H1 (cell line): ENCODE measurements around the gene MAP4K5. TPM values are rescaled to one million over a fixed set of nuclear protein-coding genes. Genes with fewer than 3 reads are reported as not detected.

Experiments
- CTCF ChIA-PET: fragments of 300-600 bp; sonication (Branson Sonifier 250); formaldehyde crosslinking; loops from one replicate; lab custom pipeline; 2021; ENCODE audit not compliant: partially characterized antibody; lab: Charles Lee
- POLR2A ChIA-PET: fragments of 300-600 bp; sonication (Branson Sonifier 250); formaldehyde crosslinking; loops from one replicate; lab custom pipeline; 2021; ENCODE audit warnings: inconsistent platforms; ENCODE audit not compliant: partially characterized antibody; lab: Charles Lee
- DNase-seq, 2 experiments: peaks; one replicate each; pipeline versions ENCODE4 v3.0.0 to v3.0.0-alpha.2; 2010 to 2022; ENCODE audit warnings: low spot score in 2 of 2, low read depth in 1 of 2, mixed read lengths in 1 of 2
- FAIRE-seq: peaks from 2 replicates; lab custom pipeline; 2011; peaks lifted over from hg19 to GRCh38; lab: Jason Lieb, UNC
- H2AFZ ChIP-seq: 2 replicates; pipeline ENCODE4 v1.8.1; 2012; ENCODE audit warnings: low read length, inconsistent platforms
- H2AK5ac ChIP-seq: 2 replicates; pipeline ENCODE4 v1.6.1; 2013; ENCODE audit warnings: low read depth, low read length
- H2BK120ac ChIP-seq: replicated peaks from 2 replicates; pipeline ENCODE3; 2013; ENCODE audit warnings: low read depth, low read length, inconsistent platforms
- H2BK12ac ChIP-seq: 2 replicates; pipeline ENCODE4 v1.6.1; 2013; ENCODE audit warnings: low read depth, low read length
- H2BK15ac ChIP-seq: 2 replicates; pipeline ENCODE4 v1.6.1; 2013; ENCODE audit warnings: low read length
- H2BK20ac ChIP-seq: 2 replicates; pipeline ENCODE4 v1.6.1; 2013; ENCODE audit warnings: low read length
- H2BK5ac ChIP-seq: 2 replicates; pipeline ENCODE4 v1.6.1; 2013; ENCODE audit warnings: low read depth, low read length
- H3K14ac ChIP-seq: 2 replicates; pipeline ENCODE4 v1.6.1; 2013; ENCODE audit warnings: inconsistent platforms; ENCODE audit not compliant: insufficient read length
- H3K18ac ChIP-seq: 2 replicates; pipeline ENCODE4 v1.6.1; 2013; ENCODE audit warnings: low read length; ENCODE audit errors: extremely low read depth
- H3K23ac ChIP-seq: 2 replicates; pipeline ENCODE4 v1.6.1; 2013; ENCODE audit warnings: inconsistent platforms; ENCODE audit not compliant: insufficient read length
- H3K23me2 ChIP-seq: 2 replicates; pipeline ENCODE4 v1.6.1; 2013; ENCODE audit warnings: low read depth, low read length
- H3K27ac ChIP-seq: 2 replicates; pipeline ENCODE4 v1.6.1; 2011; ENCODE audit warnings: low read depth, low read length, inconsistent platforms
- H3K27me3 ChIP-seq, 4 experiments: replicated peaks in 1 of 4; 1 replicate in 1 of 4; 2 replicates in 3 of 4; pipeline versions ENCODE4 v1.6.1 to v1.8.1; 2011 to 2013; ENCODE audit warnings: low read length in 3 of 4, mild to moderate bottlenecking in 3 of 4, inconsistent platforms in 2 of 4, mixed read lengths in 2 of 4, moderate library complexity in 1 of 4; ENCODE audit not compliant: control insufficient read depth in 3 of 4, insufficient read depth in 3 of 4; ENCODE audit errors: extremely low read depth in 1 of 4
- H3K36me3 ChIP-seq, 4 experiments: 2 replicates each; pipeline versions ENCODE4 v1.6.1 to v1.8.1; 2011 to 2013; ENCODE audit warnings: mild to moderate bottlenecking in 4 of 4, low read length in 3 of 4, moderate library complexity in 2 of 4, control low read depth in 1 of 4, inconsistent platforms in 1 of 4; ENCODE audit not compliant: insufficient read depth in 4 of 4, control insufficient read depth in 2 of 4
- H3K4ac ChIP-seq: replicated peaks from 2 replicates; pipeline ENCODE3; 2013; ENCODE audit warnings: low read length, low read depth, mixed read lengths, inconsistent platforms; ENCODE audit not compliant: insufficient read length
- H3K4me1 ChIP-seq, 4 experiments: replicated peaks in 1 of 4; 1 replicate in 1 of 4; 2 replicates in 3 of 4; pipeline versions ENCODE4 v1.6.1 to v1.8.1; 2011 to 2013; ENCODE audit warnings: low read length in 3 of 4, inconsistent platforms in 2 of 4, mixed read lengths in 1 of 4; ENCODE audit not compliant: insufficient read depth in 4 of 4, control insufficient read depth in 3 of 4
- H3K4me2 ChIP-seq, 2 experiments: 2 replicates each; pipeline versions ENCODE4 v1.6.1 to v1.8.1; 2011 to 2013; ENCODE audit warnings: low read depth in 2 of 2, low read length in 2 of 2, control low read depth in 1 of 2, inconsistent platforms in 1 of 2, mild to moderate bottlenecking in 1 of 2; ENCODE audit not compliant: insufficient read depth in 1 of 2
- H3K4me3 ChIP-seq, 4 experiments: fragments of 200-600, 300-600 bp in 1 of 4; sonication (generic), shearing (Covaris generic), sonication (Bioruptor Twin) in 1 of 4; 2 replicates each; pipeline versions ENCODE4 v1.5.1 to v1.8.1; 2011 to 2016; ENCODE audit warnings: low read length in 4 of 4, low read depth in 3 of 4, control low read depth in 2 of 4, inconsistent platforms in 2 of 4, mild to moderate bottlenecking in 2 of 4, mixed read lengths in 1 of 4, moderate library complexity in 1 of 4; ENCODE audit not compliant: insufficient read depth in 2 of 4; ENCODE audit errors: extremely low read depth in 1 of 4
- H3K56ac ChIP-seq: replicated peaks from 2 replicates; pipeline ENCODE3; 2013; ENCODE audit warnings: low read depth, mild to moderate bottlenecking, mixed read lengths, low read length, inconsistent platforms; ENCODE audit not compliant: insufficient read length
- H3K79me1 ChIP-seq: 2 replicates; pipeline ENCODE4 v1.6.1; 2013; ENCODE audit warnings: low read depth, low read length, control low read depth
- H3K79me2 ChIP-seq, 2 experiments: 2 replicates each; pipeline versions ENCODE4 v1.6.1 to v1.8.1; 2012 to 2013; ENCODE audit warnings: low read length in 2 of 2, mild to moderate bottlenecking in 2 of 2, inconsistent platforms in 1 of 2; ENCODE audit not compliant: insufficient read depth in 2 of 2, control insufficient read depth in 1 of 2
- H3K9ac ChIP-seq, 4 experiments: replicated peaks in 1 of 4; 1 replicate in 1 of 4; 2 replicates in 3 of 4; pipeline versions ENCODE4 v1.6.1 to v1.8.1; 2011 to 2013; ENCODE audit warnings: low read depth in 3 of 4, low read length in 3 of 4, control low read depth in 2 of 4, mild to moderate bottlenecking in 2 of 4, moderate library complexity in 2 of 4, inconsistent platforms in 1 of 4; ENCODE audit errors: extremely low read depth in 1 of 4
- H3K9me3 ChIP-seq, 2 experiments: 2 replicates each; pipeline versions ENCODE4 v1.6.1 to v1.8.1; 2012 to 2013; ENCODE audit warnings: mild to moderate bottlenecking in 2 of 2, moderate library complexity in 2 of 2, control low read depth in 1 of 2, inconsistent platforms in 1 of 2, low read depth in 1 of 2, low read length in 1 of 2, mixed read lengths in 1 of 2; ENCODE audit not compliant: insufficient read depth in 2 of 2
- H4K20me1 ChIP-seq, 2 experiments: replicated peaks in 1 of 2; 2 replicates each; pipeline versions ENCODE3 to v1.8.1; 2011 to 2013; ENCODE audit warnings: inconsistent platforms in 2 of 2, low read length in 2 of 2, mild to moderate bottlenecking in 1 of 2; ENCODE audit not compliant: insufficient read depth in 2 of 2, control insufficient read depth in 1 of 2
- H4K5ac ChIP-seq: 2 replicates; pipeline ENCODE4 v1.6.1; 2013; ENCODE audit warnings: low read length, low read depth, mixed read lengths, inconsistent platforms; ENCODE audit not compliant: insufficient read length
- H4K8ac ChIP-seq: 2 replicates; pipeline ENCODE4 v1.8.0; 2013; ENCODE audit warnings: mild to moderate bottlenecking, moderate library complexity, low read length, inconsistent platforms; ENCODE audit not compliant: insufficient read depth; ENCODE audit errors: extremely low read depth
- H4K91ac ChIP-seq: replicated peaks from 2 replicates; pipeline ENCODE3; 2013; ENCODE audit warnings: low read length, mixed read lengths, inconsistent platforms; ENCODE audit not compliant: insufficient read length
- CHD1 ChIP-seq: IDR thresholded peaks from 2 replicates; pipeline ENCODE4 v1.6.1; 2012; ENCODE audit warnings: low read depth, low read length, improper control_type of control experiment
- CTBP2 ChIP-seq: IDR thresholded peaks from 2 replicates; pipeline ENCODE4 v1.7.0; 2011; ENCODE audit warnings: borderline replicate concordance, mild to moderate bottlenecking, moderate library complexity, mixed read lengths, low read length; ENCODE audit not compliant: insufficient read depth, insufficient read length
- EZH2 ChIP-seq: fragments of 200-600 bp; sonication (generic); IDR thresholded peaks from 2 replicates; pipeline ENCODE4 v1.7.1; 2012; ENCODE audit warnings: low read depth, mild to moderate bottlenecking, moderate library complexity, low read length, inconsistent platforms; ENCODE audit not compliant: severe bottlenecking
- NANOG ChIP-seq: IDR thresholded peaks from 2 replicates; pipeline ENCODE4 v1.6.1; 2011; ENCODE audit warnings: low read length, low read depth, mild to moderate bottlenecking, inconsistent platforms; ENCODE audit not compliant: insufficient read depth, poor library complexity, severe bottlenecking
- RBBP5 ChIP-seq: IDR thresholded peaks from 2 replicates; pipeline ENCODE4 v1.7.1; 2012; ENCODE audit warnings: low read depth, mild to moderate bottlenecking, inconsistent platforms, low read length, moderate library complexity, borderline replicate concordance
- SIN3A ChIP-seq, 2 experiments: IDR thresholded peaks in 1 of 2; conservative IDR thresholded peaks in 1 of 2; 2 replicates each; pipeline ENCODE4 v1.6.1; 2011 to 2012; ENCODE audit warnings: low read length in 2 of 2, improper control_type of control experiment in 1 of 2, low read depth in 1 of 2, mild to moderate bottlenecking in 1 of 2
- SRF ChIP-seq: IDR thresholded peaks from 2 replicates; pipeline ENCODE4 v1.6.1; 2011; ENCODE audit warnings: mild to moderate bottlenecking, low read depth, low read length, moderate library complexity
- USF2 ChIP-seq: IDR thresholded peaks from 2 replicates; pipeline ENCODE4 v1.6.1; 2011; ENCODE audit warnings: low read length, improper control_type of control experiment
- WGBS, 2 experiments: shearing (Covaris generic) in 1 of 2; methylation state at CpG; one replicate each; pipeline versions ENCODE4 v1.1.6 to v1.1.7; 2013 to 2015; ENCODE audit warnings: low lambda C conversion rate in 2 of 2, mixed read lengths in 2 of 2, inconsistent platforms in 1 of 2, low coverage in 1 of 2, missing lambda C conversion rate in 1 of 2; ENCODE audit not compliant: insufficient replicate concordance in 2 of 2, insufficient coverage in 1 of 2, insufficient read length in 1 of 2; ENCODE audit errors: extremely low coverage in 1 of 2, missing lambda C conversion rate in 1 of 2; 5-methylcytosine and 5-hydroxymethylcytosine counted together
- polyA plus RNA-seq, 7 experiments: library from polyadenylated mRNA; depleted of rRNA in 3 of 7; stranded (reverse) in 5 of 7; unstranded in 2 of 7; fragments of >200 nt in 5 of 7; fragments of 200-250 nt in 2 of 7; gene quantifications; 1 replicate in 5 of 7; 2 replicates in 1 of 7; 4 replicates in 1 of 7; pipeline versions ENCODE4 v1.2.1 to v1.2.3, GENCODE V29; 2011 to 2013; ENCODE audit warnings: missing spikeins in 2 of 7, mixed read lengths in 2 of 7
- total RNA-seq: library from RNA; stranded (reverse); fragmentation: NEBNext Ultra II Directional; extraction: Animal tissue kit (Norgen Biotek cat#: 25700); gene quantifications from 2 replicates; pipeline ENCODE4 v1.2.1, GENCODE V29; 2021

The MAP4K5 gene
- total and polyA plus RNA-seq, 2 of the 8 experiments (the other 6 are each of a cell fraction or from before 2014, with no cell fraction given): 7.6 to 34.5 TPM

- no peak overlapping the region for H2BK20ac ChIP-seq
- H3K56ac ChIP-seq: no peak overlapping the region
- H3K9me3 ChIP-seq: no peaks in the 10 kb centered on the region
- H3K27me3 ChIP-seq: no peaks in the 10 kb centered on the region
- H3K4me1 ChIP-seq: no peaks in the 10 kb centered on the region
- H2BK120ac ChIP-seq: no peak overlapping the region
- ChIA-PET POLR2A (no interaction called here), CTCF (no interaction called here)
- no peak overlapping the region for H3K27ac ChIP-seq
- DNase-seq (no peak), FAIRE-seq (no peak)
- no peak overlapping the region for H3K4me3 ChIP-seq
- no peak overlapping the region for H3K4me2 ChIP-seq
- H4K91ac ChIP-seq: no peak overlapping the region
- no peak overlapping the region for H3K18ac ChIP-seq
- no peaks in the 10 kb centered on the region for H3K79me1 ChIP-seq
- no peak overlapping the region for H2BK12ac ChIP-seq
- H3K9ac ChIP-seq: no peak overlapping the region
- H3K23ac ChIP-seq: no peak overlapping the region
- H2AFZ ChIP-seq: no peak overlapping the region
- H4K8ac ChIP-seq: no peak overlapping the region
- H2BK5ac ChIP-seq: no peak overlapping the region
- WGBS, 2 experiments: 94% methylated on average over 4 of the region's 4 CpGs; no CpG with 5 or more reads in 1 of the 2 experiments
- H3K79me2 ChIP-seq: peaks cover 0 to 77% of the 10 kb centered on the region in 2 experiments; a peak in 3 of 4 replicates
- no peak overlapping the region for H2AK5ac ChIP-seq
- H2BK15ac ChIP-seq: no peak overlapping the region
- H3K36me3 ChIP-seq: no peaks in the 10 kb centered on the region
- H3K4ac ChIP-seq: no peak overlapping the region
- peaks cover 0 to 4% of the 10 kb centered on the region in 2 experiments for H4K20me1 ChIP-seq
- H4K5ac ChIP-seq: no peak overlapping the region
- H3K14ac ChIP-seq: no peak overlapping the region
- H3K23me2 ChIP-seq: peaks cover 4% of the 10 kb centered on the region; the same call in 1 of the 2 replicates
- TF ChIP-seq SIN3A (conservative IDR thresholded peaks at IDR 0.05 in 1 of 2, IDR thresholded peaks at IDR 0.05 in 1 of 2; ENCODE audit: low read depth in 1 of 2, low read length in 2 of 2) (no peak), NANOG (no peak), RBBP5 (no peak), SRF (no peak), CTBP2 (no peak), USF2 (no peak), CHD1 (no peak), EZH2 (no peak)
Measured at GRCh38 chr14:50512463-50512862, 19.9 kb downstream of the MAP4K5 start.
